ENCODE measurements around the gene HECTD4.

The HECTD4 gene

DNA sequence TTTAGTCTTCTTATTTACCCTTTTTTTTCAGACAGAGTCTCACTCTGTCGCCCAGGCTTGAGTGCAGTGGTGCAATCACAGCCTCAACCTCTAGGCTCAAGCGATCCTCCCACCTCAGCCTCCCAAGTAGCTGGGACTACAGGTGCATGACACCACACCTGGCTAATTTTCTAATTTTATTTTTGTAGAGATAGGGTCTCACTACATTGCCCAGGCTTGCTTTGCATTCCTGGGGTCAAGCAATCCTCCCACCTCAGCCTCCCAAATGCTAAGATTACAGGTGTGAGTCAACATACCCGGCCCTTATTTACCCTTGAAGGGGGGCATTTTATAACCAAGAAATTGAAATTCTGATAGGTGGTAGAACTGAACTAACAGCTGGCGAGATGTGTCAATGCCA is 21.0 kb downstream of the HECTD4 start:
- no peak overlapping the region for H3K27ac ChIP-seq
- TF ChIP-seq, protein P1, sequence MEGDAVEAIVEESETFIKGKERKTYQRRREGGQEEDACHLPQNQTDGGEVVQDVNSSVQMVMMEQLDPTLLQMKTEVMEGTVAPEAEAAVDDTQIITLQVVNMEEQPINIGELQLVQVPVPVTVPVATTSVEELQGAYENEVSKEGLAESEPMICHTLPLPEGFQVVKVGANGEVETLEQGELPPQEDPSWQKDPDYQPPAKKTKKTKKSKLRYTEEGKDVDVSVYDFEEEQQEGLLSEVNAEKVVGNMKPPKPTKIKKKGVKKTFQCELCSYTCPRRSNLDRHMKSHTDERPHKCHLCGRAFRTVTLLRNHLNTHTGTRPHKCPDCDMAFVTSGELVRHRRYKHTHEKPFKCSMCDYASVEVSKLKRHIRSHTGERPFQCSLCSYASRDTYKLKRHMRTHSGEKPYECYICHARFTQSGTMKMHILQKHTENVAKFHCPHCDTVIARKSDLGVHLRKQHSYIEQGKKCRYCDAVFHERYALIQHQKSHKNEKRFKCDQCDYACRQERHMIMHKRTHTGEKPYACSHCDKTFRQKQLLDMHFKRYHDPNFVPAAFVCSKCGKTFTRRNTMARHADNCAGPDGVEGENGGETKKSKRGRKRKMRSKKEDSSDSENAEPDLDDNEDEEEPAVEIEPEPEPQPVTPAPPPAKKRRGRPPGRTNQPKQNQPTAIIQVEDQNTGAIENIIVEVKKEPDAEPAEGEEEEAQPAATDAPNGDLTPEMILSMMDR (conservative IDR thresholded peaks at IDR 0.05): no peak

DNA sequence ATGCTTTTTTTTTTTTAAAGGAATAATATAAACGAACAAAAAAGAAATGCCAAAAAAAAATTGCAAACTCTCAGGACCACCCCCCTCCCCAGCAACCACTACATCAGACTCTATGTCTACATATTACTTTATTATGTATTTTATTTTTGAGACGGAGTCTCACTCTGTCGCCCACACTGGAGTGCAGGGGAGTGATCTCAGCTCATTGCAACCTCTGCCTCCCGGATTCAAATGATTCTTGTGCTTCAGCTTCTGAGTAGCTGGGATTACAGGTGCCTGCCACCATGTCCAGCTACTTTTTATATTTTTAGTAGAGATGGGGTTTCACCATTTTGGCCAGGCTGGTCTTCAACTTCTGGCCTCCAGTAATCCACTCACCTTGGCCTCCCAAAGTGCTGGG is 22.9 kb downstream of the HECTD4 start:
- TF ChIP-seq, protein P1 (conservative IDR thresholded peaks at IDR 0.05): no peak
- no peak overlapping the region for H3K27ac ChIP-seq

DNA sequence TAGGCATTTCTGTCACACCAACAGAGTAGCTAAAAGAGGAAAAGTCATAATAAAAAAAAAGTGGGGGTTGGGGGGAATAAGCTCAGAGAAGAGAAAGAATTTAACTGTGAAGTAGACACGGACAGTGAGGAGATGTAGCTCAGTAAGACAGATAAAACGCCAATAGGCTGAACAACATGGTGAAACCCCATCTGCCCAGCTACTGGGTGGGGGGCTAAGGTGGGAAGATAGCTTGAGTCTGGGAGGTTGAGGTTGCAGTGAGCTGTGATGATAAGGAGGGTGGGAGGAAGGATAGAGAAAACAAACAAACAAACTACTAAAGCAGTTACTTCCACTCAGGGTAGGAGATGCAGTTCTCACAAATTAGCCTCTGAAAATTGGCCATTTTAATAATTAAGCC is 25.0 kb downstream of the HECTD4 start:
- H3K27ac ChIP-seq: no peak overlapping the region
- TF ChIP-seq, protein P1 (conservative IDR thresholded peaks at IDR 0.05): no peak

DNA sequence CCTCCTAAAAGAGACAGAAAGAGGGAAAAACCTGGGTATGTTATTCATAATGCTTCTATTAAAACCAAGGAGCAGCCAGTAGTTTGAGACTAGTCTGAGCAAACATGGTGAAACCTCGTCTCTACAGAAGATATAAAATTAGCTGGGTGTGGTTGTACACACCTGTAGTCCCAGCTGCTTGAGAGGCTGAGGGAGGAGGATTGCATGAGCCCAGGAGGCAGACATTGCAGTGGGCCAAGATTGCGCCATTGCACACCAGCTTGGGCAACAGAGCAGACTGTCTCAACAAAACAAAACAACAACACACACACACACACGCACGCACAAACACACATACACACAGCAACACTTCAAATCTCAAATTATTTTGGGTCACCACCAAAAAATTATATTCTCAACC is 27.8 kb downstream of the HECTD4 start:
- TF ChIP-seq, protein P1 (conservative IDR thresholded peaks at IDR 0.05): no peak
- H3K27ac ChIP-seq: no peak overlapping the region

DNA sequence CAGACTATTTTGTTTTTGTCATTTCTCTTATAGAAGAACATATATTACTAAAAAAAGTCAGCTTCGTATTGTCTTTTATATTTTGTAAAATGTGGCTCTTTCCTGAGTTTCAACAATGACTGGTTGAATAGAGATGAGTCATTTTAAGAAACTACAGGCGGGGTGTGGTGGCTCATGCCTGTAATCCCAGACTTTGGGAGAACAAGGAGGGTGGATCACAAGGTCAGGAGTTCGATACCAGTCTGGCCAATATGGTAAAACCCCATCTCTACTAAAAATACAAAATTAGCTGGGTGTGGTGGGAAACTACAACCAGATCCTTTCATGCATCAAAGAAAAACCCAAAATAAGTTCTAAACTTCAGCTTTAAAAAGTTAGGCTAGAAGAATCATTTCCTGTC is 28.8 kb downstream of the HECTD4 start:
- no peak overlapping the region for H3K27ac ChIP-seq
- TF ChIP-seq, protein P1 (conservative IDR thresholded peaks at IDR 0.05): no peak

DNA sequence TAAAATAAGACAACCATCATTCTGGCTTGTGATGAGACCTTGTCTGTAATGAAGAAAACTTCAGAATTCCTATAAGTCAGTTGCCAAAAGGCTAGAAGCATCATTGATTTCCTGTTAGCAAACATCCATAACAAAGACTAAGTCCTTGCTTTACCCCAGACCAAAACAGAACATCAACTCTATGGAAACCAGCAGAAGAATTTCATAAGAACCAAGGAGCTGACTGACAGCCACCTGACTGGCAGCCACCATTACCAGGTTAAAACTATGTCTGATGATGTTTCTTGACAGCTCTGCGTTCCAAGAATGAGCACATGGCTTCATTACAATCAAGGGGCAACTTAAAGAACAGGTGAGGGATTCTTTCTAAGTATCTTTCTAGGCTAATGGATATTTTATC is 29.3 kb downstream of the HECTD4 start:
- TF ChIP-seq, protein P1 (conservative IDR thresholded peaks at IDR 0.05): no peak
- no peak overlapping the region for H3K27ac ChIP-seq

DNA sequence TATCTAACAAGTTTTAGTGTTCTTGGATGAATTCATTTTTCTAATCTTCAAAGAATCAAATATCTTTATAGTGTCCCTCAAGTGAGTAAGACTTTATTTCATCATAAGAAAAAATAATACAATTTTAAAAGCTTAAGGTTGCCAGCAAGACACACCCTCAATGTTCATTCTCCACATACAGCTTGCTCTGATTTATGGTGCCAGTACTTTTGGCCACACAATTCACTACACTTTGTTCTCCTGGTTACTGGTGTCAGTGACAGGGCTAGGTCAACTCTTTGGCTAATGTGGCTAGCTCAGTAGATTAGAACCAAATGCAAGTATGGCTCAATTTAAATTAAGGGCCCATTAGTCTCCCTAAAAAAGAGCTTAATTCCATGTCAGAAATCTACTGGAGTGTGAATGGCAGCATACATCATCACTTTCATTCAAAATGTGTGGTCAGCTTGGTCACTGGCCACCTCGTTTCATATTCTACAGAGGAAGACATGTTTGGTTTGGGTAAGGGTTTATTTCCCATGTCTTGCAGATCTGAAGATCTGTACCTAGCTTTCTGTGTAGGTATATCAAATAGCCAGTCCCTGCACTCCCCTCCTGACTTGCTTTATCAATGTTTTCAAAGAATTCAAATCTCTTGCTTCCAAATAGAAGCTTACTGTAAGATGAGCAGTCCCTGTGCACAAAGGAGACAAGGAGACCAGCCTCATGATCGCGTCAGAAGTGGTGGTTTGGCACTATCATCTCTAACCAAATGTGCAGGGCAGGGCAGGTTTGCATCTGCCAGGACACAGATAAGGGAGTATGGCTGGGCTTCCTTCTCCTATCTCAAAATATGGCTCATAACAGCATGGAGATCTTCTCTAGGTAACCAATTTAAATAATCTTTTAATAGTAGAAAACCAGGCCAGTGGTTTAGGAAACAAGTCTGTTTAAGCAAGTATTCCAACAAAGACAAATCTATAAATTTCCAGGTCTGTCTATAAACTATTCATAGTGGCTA is 31.3 kb downstream of the HECTD4 start:
- TF ChIP-seq, protein P1 (conservative IDR thresholded peaks at IDR 0.05): no peak
- peak overlapping the region; percentile 59 for H3K27ac ChIP-seq
